Mesenchymal stem cell (in vitro differentiated cells and primary cell): Measurements from ENCODE around the gene TSPAN9.

Experiments
- DNase-seq: peaks from one replicate; pipeline ENCODE4 v3.0.0-alpha.2; 2013
- H2AFZ ChIP-seq: one replicate; pipeline ENCODE4 v1.6.1; 2013; ENCODE audit warnings: low read depth, mild to moderate bottlenecking, control low read depth, inconsistent platforms, low read length, moderate library complexity
- H2AK5ac ChIP-seq: 2 replicates; pipeline ENCODE4 v1.6.1; 2013; ENCODE audit warnings: low read length, moderate library complexity, mild to moderate bottlenecking, inconsistent platforms; ENCODE audit not compliant: severe bottlenecking
- H2BK120ac ChIP-seq: one replicate; pipeline ENCODE4 v1.6.1; 2013; ENCODE audit warnings: low read depth, mild to moderate bottlenecking, inconsistent platforms, low read length, moderate library complexity
- H2BK12ac ChIP-seq, 2 experiments: one replicate each; pipeline ENCODE4 v1.6.1; 2013; ENCODE audit warnings: inconsistent platforms in 2 of 2, low read length in 2 of 2, mild to moderate bottlenecking in 2 of 2, moderate library complexity in 2 of 2, control low read depth in 1 of 2
- H2BK15ac ChIP-seq: one replicate; pipeline ENCODE4 v1.6.1; 2013; ENCODE audit warnings: mild to moderate bottlenecking, low read depth, inconsistent platforms; ENCODE audit not compliant: poor library complexity, severe bottlenecking
- H2BK5ac ChIP-seq: 2 replicates; pipeline ENCODE4 v1.6.1; 2013; ENCODE audit warnings: low read depth, mild to moderate bottlenecking, low read length, control low read depth, inconsistent platforms; ENCODE audit not compliant: poor library complexity, severe bottlenecking
- H3K14ac ChIP-seq, 2 experiments: one replicate each; pipeline ENCODE4 v1.6.1; 2013; ENCODE audit warnings: inconsistent platforms in 2 of 2, low read length in 2 of 2, control low read depth in 1 of 2, mild to moderate bottlenecking in 1 of 2, moderate library complexity in 1 of 2
- H3K18ac ChIP-seq, 2 experiments: one replicate each; pipeline ENCODE4 v1.6.1; 2013; ENCODE audit warnings: inconsistent platforms in 2 of 2, low read length in 2 of 2, control low read depth in 1 of 2, low read depth in 1 of 2, mild to moderate bottlenecking in 1 of 2
- H3K23ac ChIP-seq, 2 experiments: one replicate each; pipeline ENCODE4 v1.6.1; 2013; ENCODE audit warnings: inconsistent platforms in 2 of 2, low read length in 2 of 2, mild to moderate bottlenecking in 2 of 2, moderate library complexity in 2 of 2, control low read depth in 1 of 2
- H3K27ac ChIP-seq: 2 replicates; pipeline ENCODE4 v1.5.1; 2013; ENCODE audit warnings: mild to moderate bottlenecking, moderate library complexity, low read length, control low read depth, inconsistent platforms; ENCODE audit not compliant: poor library complexity, severe bottlenecking
- H3K27me3 ChIP-seq, 2 experiments: 2 replicates each; pipeline versions ENCODE4 v1.6.1 to v1.7.0; 2013; ENCODE audit warnings: low read length in 2 of 2, mild to moderate bottlenecking in 2 of 2, moderate library complexity in 2 of 2, control low read depth in 1 of 2, inconsistent platforms in 1 of 2; ENCODE audit not compliant: control insufficient read depth in 1 of 2, insufficient read depth in 1 of 2
- H3K36me3 ChIP-seq, 2 experiments: 2 replicates each; pipeline versions ENCODE4 v1.6.1 to v1.7.0; 2013; ENCODE audit warnings: low read length in 2 of 2, control low read depth in 1 of 2, inconsistent platforms in 1 of 2, low read depth in 1 of 2, mild to moderate bottlenecking in 1 of 2; ENCODE audit not compliant: insufficient read depth in 2 of 2, control insufficient read depth in 1 of 2
- H3K4ac ChIP-seq, 2 experiments: one replicate each; pipeline ENCODE4 v1.6.1; 2013; ENCODE audit warnings: inconsistent platforms in 2 of 2, low read length in 2 of 2, mild to moderate bottlenecking in 2 of 2, moderate library complexity in 2 of 2, control low read depth in 1 of 2, low read depth in 1 of 2
- H3K4me1 ChIP-seq: 2 replicates; pipeline ENCODE4 v1.6.1; 2013; ENCODE audit warnings: low read depth, low read length, control low read depth; ENCODE audit not compliant: control insufficient read depth, insufficient read depth
- H3K4me2 ChIP-seq: 2 replicates; pipeline ENCODE4 v1.6.1; 2013; ENCODE audit warnings: low read length, mild to moderate bottlenecking, inconsistent platforms; ENCODE audit not compliant: poor library complexity, severe bottlenecking
- H3K4me3 ChIP-seq, 2 experiments: 2 replicates each; pipeline versions ENCODE4 v1.5.1 to v1.7.0; 2013; ENCODE audit warnings: low read length in 2 of 2, mild to moderate bottlenecking in 2 of 2, control low read depth in 1 of 2, low read depth in 1 of 2; ENCODE audit not compliant: insufficient read depth in 1 of 2
- H3K79me1 ChIP-seq: replicated peaks from 2 replicates; pipeline ENCODE4 v1.6.1; 2013; ENCODE audit warnings: mild to moderate bottlenecking, control low read depth, low read length, inconsistent platforms; ENCODE audit not compliant: poor library complexity, severe bottlenecking
- H3K9ac ChIP-seq: 2 replicates; pipeline ENCODE4 v1.7.0; 2013; ENCODE audit warnings: mild to moderate bottlenecking, low read length, moderate library complexity
- H3K9me3 ChIP-seq: 2 replicates; pipeline ENCODE4 v1.7.0; 2013; ENCODE audit warnings: mild to moderate bottlenecking, low read length; ENCODE audit not compliant: control insufficient read depth
- H4K8ac ChIP-seq: one replicate; pipeline ENCODE4 v1.6.1; 2013; ENCODE audit warnings: inconsistent platforms, mild to moderate bottlenecking, low read length, moderate library complexity
- H4K91ac ChIP-seq: one replicate; pipeline ENCODE4 v1.6.1; 2013; ENCODE audit warnings: mild to moderate bottlenecking, low read length, inconsistent platforms
- WGBS: methylation state at CpG from one replicate; pipeline ENCODE4 v1.1.7; 2013; ENCODE audit warnings: mixed read lengths; 5-methylcytosine and 5-hydroxymethylcytosine counted together

Gene TSPAN9

DNA sequence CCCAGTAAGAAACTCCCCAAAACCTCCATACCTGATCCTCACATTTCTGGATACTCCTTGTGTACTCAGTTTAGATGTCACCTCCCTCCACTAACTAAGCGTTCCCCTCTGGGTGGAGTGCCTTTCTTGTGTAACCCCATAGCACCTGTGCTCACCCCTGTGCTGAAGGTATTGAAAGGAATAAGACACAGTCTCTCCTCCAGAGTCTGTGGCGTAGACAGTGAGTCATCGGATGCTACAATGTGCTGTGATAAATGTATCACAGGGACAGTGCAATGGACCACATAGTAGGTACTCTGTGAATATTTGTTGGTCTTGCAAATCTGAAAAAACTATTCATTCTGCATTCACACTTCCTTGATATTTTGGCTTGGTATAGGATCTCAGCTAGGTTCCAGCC lies 30.8 kb downstream of the TSPAN9 start:
- no peak overlapping the region for H2BK15ac ChIP-seq
- no peak overlapping the region for H4K8ac ChIP-seq
- peaks cover 0 to 3% of the 10 kb centered on the region in 2 experiments for H3K36me3 ChIP-seq
- peaks cover 44% of the 10 kb centered on the region for H3K4me1 ChIP-seq
- peaks cover 10% of the 10 kb centered on the region for H3K79me1 ChIP-seq
- H3K27me3 ChIP-seq: no peaks in the 10 kb centered on the region
- DNase-seq: peak; percentile 28
- H3K9me3 ChIP-seq: no peaks in the 10 kb centered on the region
- no peak overlapping the region for H2BK5ac ChIP-seq
- H3K27ac ChIP-seq: peak overlapping the region; percentile 73
- no peak overlapping the region for H2BK12ac ChIP-seq
- no peak overlapping the region for H3K14ac ChIP-seq
- WGBS: 90% methylated on average over 3 of the region's 3 CpGs
- no peak overlapping the region for H3K4me2 ChIP-seq
- no peak overlapping the region for H3K18ac ChIP-seq
- H3K23ac ChIP-seq: no peak overlapping the region
- no peak overlapping the region for H2AFZ ChIP-seq
- no peak overlapping the region for H3K4ac ChIP-seq
- no peak overlapping the region for H3K4me3 ChIP-seq
- no peak overlapping the region for H2BK120ac ChIP-seq
- no peak overlapping the region for H4K91ac ChIP-seq
- H3K9ac ChIP-seq: no peak overlapping the region
- peak overlapping the region; percentile 54 for H2AK5ac ChIP-seq

DNA sequence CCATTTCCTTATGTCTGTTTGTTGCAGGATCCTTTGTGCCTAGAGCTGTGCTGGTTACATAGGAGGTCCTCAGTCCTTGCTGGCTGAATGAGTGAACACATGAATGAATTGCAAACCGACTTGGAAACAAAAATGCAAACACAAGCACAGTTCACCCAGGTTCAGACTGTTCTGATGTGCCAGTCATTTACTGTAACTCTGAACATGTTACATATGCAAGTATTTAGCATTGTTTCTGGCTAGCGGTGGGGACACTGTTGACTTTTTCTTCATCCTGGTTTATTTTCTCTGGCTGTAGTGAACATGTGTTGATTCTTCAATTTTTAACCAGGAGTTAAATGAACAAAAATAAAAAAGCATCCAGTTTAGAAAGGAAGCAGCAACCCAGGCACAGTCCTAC lies 33.4 kb downstream of the TSPAN9 start:
- Histone ChIP-seq H4K8ac (no peak overlapping the region), H3K9me3 (no peaks in the 10 kb centered on the region), H3K27me3 (no peaks in the 10 kb centered on the region), H2AFZ (no peak overlapping the region), H3K9ac (no peak overlapping the region), H3K27ac (no peak overlapping the region), H2AK5ac (peak overlapping the region; percentile 35), H3K23ac (no peak overlapping the region), H3K4me3 (no peak overlapping the region), H4K91ac (no peak overlapping the region), H3K14ac (no peak overlapping the region), H3K18ac (no peak overlapping the region), H3K4ac (no peak overlapping the region), H3K36me3 (peaks cover 0 to 3% of the 10 kb centered on the region in 2 experiments), H2BK120ac (no peak overlapping the region), H2BK12ac (no peak overlapping the region), H2BK5ac (no peak overlapping the region), H2BK15ac (no peak overlapping the region), H3K4me1 (peaks cover 26% of the 10 kb centered on the region), H3K79me1 (peaks cover 16% of the 10 kb centered on the region), H3K4me2 (no peak overlapping the region)
- DNase-seq: no peak
- WGBS: 78% methylated on average over 2 of the region's 2 CpGs

DNA sequence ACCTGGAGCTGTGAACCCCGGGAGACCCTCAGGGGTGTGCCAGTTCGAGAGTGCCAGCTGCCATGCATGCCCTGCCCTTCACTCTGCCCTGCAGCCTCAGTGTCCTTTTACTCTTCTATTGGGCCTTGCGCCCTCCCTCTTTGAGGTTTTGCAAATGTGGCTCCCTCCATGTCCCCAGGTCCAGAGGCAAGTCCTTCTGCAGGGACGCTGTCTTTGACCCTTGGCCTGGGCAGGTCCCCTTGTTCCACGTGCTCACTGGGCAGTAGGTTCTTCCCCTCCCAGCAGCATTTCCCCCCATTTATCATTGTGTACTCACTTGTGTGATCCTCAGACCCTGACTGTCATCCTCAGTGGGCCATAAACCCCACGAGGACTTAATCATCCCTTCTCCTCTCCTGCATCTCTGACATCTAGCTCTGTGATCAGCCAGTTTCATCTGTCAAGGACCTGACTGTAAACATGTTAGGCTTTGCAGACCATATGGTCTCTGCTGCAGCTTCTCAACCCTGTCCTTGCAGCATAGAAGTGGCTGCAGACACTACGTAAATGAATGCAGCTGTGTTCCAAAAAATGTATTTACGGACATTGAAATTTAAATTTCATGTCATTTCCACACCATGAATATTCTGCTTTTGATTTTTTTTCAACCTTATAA lies 36.6 kb downstream of the TSPAN9 start:
- 68% methylated on average over 8 of the region's 8 CpGs for whole genome bisulfite sequencing
- H3K4me2 ChIP-seq: no peak overlapping the region

DNA sequence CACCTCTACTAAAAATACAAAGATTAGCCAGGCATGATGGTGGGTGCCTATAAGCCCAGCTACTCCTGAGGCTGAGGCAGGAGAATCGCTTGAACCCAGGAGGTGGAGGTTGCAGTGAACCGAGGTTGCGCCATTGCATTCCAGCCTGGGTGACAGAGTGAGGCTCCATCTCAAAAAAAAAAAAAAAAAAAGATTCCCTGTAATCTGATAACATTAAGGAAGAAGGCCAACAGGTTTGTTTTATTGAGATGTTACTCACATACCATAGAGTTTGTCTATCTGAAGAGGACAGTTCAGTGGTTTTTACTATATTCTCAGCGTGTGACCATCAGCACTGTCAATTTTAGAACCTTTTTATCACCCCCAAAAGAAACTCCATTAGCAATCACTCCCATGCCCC lies 37.5 kb downstream of the TSPAN9 start:
- Histone ChIP-seq H3K9ac (no peak overlapping the region), H3K27ac (no peak overlapping the region), H4K91ac (no peak overlapping the region), H3K4me3 (no peak overlapping the region), H3K4me1 (peaks cover 32% of the 10 kb centered on the region), H3K36me3 (peaks cover 0 to 3% of the 10 kb centered on the region in 2 experiments), H3K18ac (no peak overlapping the region), H2BK12ac (no peak overlapping the region), H3K4me2 (no peak overlapping the region), H3K27me3 (peaks cover 0 to 3% of the 10 kb centered on the region in 2 experiments), H3K9me3 (no peaks in the 10 kb centered on the region), H2BK15ac (no peak overlapping the region), H2AFZ (no peak overlapping the region), H3K23ac (no peak overlapping the region), H2AK5ac (no peak overlapping the region), H4K8ac (no peak overlapping the region), H2BK5ac (no peak overlapping the region), H3K79me1 (peaks cover 19% of the 10 kb centered on the region), H3K14ac (no peak overlapping the region), H2BK120ac (no peak overlapping the region), H3K4ac (no peak overlapping the region)
- no peak for DNase-seq
- 100% methylated on average over 2 of the region's 4 CpGs for WGBS

More for the DNA sequence above, 36.6 kb downstream of the TSPAN9 start:
- H2AFZ ChIP-seq: no peak overlapping the region
- H3K14ac ChIP-seq: no peak overlapping the region
- no peak overlapping the region for H2BK120ac ChIP-seq
- peaks cover 23% of the 10 kb centered on the region for H3K4me1 ChIP-seq
- no peak overlapping the region for H3K9ac ChIP-seq
- no peak overlapping the region for H4K91ac ChIP-seq
- no peak overlapping the region for H3K23ac ChIP-seq
- no peak overlapping the region for H3K4me3 ChIP-seq
- no peak overlapping the region for H2AK5ac ChIP-seq
- H3K27me3 ChIP-seq: no peaks in the 10 kb centered on the region
- no peak overlapping the region for H3K18ac ChIP-seq
- H2BK15ac ChIP-seq: no peak overlapping the region
- no peak overlapping the region for H2BK5ac ChIP-seq
- H3K79me1 ChIP-seq: peaks cover 17% of the 10 kb centered on the region
- no peak overlapping the region for H2BK12ac ChIP-seq
- H3K36me3 ChIP-seq: peaks cover 0 to 3% of the 10 kb centered on the region in 2 experiments
- H3K9me3 ChIP-seq: no peaks in the 10 kb centered on the region
- no peak for DNase-seq
- no peak overlapping the region for H4K8ac ChIP-seq
- H3K4ac ChIP-seq: no peak overlapping the region
- H3K27ac ChIP-seq: no peak overlapping the region
